ACC112 (cell line): ENCODE data around the gene RER1.

Experiments
- H2AFZ ChIP-seq: fragments of 200-600 bp; sonication (generic); one replicate; pipeline ENCODE4 v1.6.0; 2017; ENCODE audit warnings: antibody characterized with exemption, low read length; ENCODE audit not compliant: unreplicated experiment
- H3K27ac ChIP-seq: fragments of 200-600 bp; sonication (generic); 2 replicates; pipeline ENCODE4 v1.5.1; 2014; ENCODE audit warnings: low read depth, mild to moderate bottlenecking, antibody characterized with exemption, low read length, moderate library complexity
- H3K27me3 ChIP-seq: fragments of 200-600 bp; sonication (generic); 2 replicates; pipeline ENCODE4 v1.6.1; 2014; ENCODE audit warnings: mild to moderate bottlenecking, antibody characterized with exemption, low read length, moderate library complexity, mixed read lengths; ENCODE audit not compliant: insufficient read depth
- H3K36me3 ChIP-seq: fragments of 200-600 bp; sonication (generic); 2 replicates; pipeline ENCODE4 v1.6.1; 2016; ENCODE audit warnings: mild to moderate bottlenecking, antibody characterized with exemption, low read length, moderate library complexity, mixed read lengths; ENCODE audit not compliant: insufficient read depth
- H3K4me1 ChIP-seq: fragments of 200-600 bp; sonication (generic); one replicate; pipeline ENCODE4 v1.6.1; 2016; ENCODE audit warnings: low read length, mixed read lengths; ENCODE audit not compliant: insufficient read depth, unreplicated experiment, control insufficient read depth
- H3K4me3 ChIP-seq: fragments of 200-600 bp; sonication (generic); 2 replicates; pipeline ENCODE4 v1.5.1; 2014; ENCODE audit warnings: mild to moderate bottlenecking, low read depth, low read length
- H3K79me2 ChIP-seq: fragments of 200-600 bp; sonication (generic); one replicate; pipeline ENCODE4 v1.6.0; 2016; ENCODE audit warnings: low read length; ENCODE audit not compliant: control insufficient read depth, unreplicated experiment, insufficient read depth

The RER1 gene

DNA sequence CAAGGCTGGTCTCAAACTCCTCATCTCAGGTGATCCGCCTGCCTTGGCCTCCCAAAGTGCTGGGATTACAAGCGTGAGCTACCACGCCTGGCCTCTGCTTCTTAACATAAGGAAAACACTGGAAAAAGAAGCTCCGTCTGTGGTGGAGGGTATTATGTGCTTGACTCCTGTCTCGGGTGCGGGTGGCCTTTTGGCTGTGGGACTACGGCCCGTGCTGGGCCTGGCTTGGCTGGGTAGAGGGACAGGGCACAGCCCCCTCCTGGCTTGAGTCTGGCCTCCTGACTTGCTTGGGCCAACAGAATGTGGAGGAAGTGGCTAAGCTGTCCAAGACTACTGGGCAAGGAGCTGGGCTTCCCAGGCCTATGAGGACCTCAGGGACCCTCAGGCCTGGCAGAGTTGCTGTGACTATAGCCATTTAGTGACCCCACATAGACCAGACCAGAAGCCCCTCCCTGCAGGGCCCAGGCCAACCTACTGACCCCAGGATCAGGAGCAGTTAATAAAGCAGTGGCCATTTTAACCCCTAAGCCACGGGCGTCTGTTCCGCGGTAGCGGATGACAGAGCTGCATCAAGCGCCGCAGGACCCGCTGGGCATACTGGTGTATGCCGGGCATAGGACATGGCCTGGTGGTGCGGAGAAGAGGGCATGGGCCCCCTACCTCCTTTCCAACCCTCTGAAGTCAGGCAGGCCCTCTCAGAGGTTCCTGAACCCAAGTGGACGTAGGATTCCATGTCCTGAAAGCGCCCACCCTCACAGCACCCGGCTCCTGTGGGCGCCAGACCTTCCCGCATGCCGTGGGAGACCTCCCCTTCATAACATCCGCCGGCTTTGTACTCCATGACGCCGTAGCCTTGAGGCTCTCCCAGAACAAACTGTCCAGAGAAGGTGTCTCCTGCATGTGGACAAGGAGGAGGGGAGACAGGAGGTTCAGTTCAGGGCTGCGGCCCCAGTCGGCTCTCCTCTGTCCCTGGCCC, 4.7 kb upstream of the RER1 start:
- no peak overlapping the region for H3K4me3 ChIP-seq
- H3K4me1 ChIP-seq, result peaks cover 7% of the 10 kb centered on the region
- peaks cover 19% of the 10 kb centered on the region for H3K79me2 ChIP-seq
- no peak overlapping the region for H3K27ac ChIP-seq
- no peak overlapping the region for H2AFZ ChIP-seq
- H3K27me3 ChIP-seq, result no peaks in the 10 kb centered on the region
- no peaks in the 10 kb centered on the region for H3K36me3 ChIP-seq

DNA sequence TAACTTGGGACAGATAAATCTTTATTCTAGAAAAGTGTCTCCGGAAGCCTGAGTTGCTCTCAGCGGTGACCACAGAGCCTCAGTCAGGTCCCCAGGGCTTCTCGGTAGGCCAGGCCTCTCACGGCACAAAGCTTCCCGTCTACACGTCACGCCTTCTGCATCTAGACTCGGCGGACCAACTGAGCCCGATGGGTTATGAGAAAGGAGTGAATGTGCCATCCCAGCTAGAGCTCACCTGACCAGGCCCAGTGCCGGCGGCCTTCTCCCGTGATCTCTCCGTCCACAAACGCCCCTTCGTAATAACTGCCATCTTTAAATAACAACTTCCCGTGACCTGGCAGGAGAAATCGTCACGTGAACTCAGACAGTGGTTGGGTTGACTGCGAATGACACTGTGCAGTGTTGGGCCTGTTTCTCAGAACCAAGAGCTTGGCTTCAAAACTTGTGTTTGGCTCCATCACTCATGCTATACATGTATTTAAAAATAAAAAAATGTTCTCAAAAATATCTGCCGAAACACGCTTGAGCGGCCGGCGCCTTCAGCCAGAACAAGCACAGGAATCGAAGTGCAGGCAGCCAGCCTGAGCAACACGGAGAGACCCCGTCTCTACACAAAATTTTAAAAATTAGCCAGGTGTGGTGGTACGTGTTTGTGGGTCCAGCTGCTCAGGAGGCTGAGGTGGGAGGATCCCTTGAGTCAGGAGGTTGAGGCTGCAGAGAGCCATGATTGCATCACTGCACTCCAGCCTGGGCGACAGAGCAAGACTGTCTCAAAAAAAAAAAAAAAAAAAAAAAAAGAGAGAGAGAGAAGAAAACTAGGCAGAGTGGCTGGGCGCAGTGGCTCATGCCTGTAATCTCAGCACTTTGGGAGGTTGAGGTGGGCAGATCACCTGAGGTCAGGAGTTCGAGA, 3.4 kb upstream of the RER1 start:
- Histone ChIP-seq H3K27ac (no peak overlapping the region), H2AFZ (no peak overlapping the region), H3K4me1 (peaks cover 13% of the 10 kb centered on the region)

DNA sequence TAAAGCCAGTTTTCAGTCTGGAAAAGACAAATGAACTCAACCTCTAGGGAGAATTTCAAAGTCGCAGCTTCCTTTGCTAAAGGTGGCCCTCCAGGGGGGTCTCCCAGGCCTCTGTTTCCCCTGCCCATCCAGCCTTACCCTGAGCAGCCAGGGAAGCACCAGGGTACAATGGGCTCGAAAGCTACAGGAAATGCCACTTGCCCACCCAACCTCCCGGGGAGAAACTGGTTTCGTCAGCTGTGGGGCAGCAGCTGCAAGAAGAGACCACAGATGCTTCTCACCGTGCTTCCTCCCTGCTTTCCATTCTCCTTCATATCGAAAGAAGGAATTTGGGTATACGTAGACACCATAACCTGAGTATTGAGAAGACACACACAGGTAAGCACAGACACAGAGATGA, 2.0 kb upstream of the RER1 start:
- H2AFZ ChIP-seq, result no peak overlapping the region
- peak overlapping the region; percentile 94; the same call in 1 of the 2 replicates for H3K4me3 ChIP-seq
- H3K36me3 ChIP-seq, result no peaks in the 10 kb centered on the region
- H3K27ac ChIP-seq, result no peak overlapping the region
- no peaks in the 10 kb centered on the region for H3K27me3 ChIP-seq
- peaks cover 23% of the 10 kb centered on the region for H3K4me1 ChIP-seq
- H3K79me2 ChIP-seq, result peaks cover 46% of the 10 kb centered on the region

More for the DNA sequence above, 3.4 kb upstream of the RER1 start:
- H3K79me2 ChIP-seq, result peaks cover 32% of the 10 kb centered on the region
- H3K4me3 ChIP-seq, result no peak overlapping the region
- no peaks in the 10 kb centered on the region for H3K27me3 ChIP-seq
- H3K36me3 ChIP-seq, result no peaks in the 10 kb centered on the region

DNA sequence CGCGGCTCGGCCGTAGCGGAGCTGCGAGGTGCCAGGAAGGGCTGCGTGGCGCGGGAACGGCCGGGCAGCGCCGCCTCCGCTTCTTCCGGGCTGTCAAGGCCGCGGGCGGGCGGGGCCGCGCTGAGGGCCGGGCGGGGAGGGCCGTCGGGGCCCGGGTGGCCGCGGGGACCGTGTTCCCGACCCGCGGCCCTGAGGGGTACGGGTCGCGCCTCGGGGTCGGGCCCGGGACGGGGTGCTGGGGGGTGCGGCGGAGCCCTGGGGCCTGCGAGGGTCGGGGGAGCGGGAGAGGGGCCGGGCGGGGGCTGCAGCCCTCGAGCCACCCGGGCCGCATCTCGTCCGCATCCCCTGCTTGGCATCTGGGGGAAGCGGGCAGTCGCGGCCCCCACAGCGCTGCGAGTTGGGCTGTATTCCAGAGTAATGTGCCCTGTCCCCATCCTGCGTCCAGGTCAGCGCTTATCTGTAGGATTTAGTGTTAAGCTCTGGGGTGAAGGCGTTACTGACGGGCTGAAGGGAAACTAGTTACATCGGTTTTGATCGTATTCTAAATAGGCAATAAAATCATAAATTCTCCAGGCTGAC, 379 bp downstream of the RER1 start:
- Histone ChIP-seq H3K79me2 (peaks cover 63% of the 10 kb centered on the region), H3K4me3 (peak overlapping the region; percentile 94), H3K27ac (peak overlapping the region; percentile 52; the same call in 1 of the 2 replicates), H3K4me1 (peaks cover 23% of the 10 kb centered on the region), H2AFZ (no peak overlapping the region), H3K27me3 (no peaks in the 10 kb centered on the region), H3K36me3 (peaks cover 9% of the 10 kb centered on the region; the same call in 1 of the 2 replicates)

DNA sequence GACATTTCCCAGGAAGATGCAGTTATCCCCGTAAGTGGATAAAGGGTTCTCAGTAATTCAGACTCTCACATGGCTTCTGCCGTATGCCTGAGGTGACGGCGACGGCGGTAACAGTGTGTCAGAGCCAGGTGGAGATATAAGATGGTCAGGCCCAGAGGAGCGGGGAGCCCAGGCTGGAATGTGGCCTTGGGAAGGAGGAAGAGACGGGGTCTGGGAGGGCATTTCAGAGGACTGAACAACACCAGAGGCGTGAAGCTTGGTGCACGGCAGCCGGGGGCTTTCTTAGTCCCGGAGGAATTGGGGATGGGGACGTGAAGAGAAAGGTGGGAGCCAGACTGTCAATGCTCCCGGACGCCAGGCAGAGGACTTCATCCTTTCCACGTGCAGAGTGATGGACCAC, 1.0 kb downstream of the RER1 start:
- Histone ChIP-seq H3K36me3 (peaks cover 14% of the 10 kb centered on the region; the same call in 1 of the 2 replicates), H3K79me2 (peaks cover 69% of the 10 kb centered on the region)

DNA sequence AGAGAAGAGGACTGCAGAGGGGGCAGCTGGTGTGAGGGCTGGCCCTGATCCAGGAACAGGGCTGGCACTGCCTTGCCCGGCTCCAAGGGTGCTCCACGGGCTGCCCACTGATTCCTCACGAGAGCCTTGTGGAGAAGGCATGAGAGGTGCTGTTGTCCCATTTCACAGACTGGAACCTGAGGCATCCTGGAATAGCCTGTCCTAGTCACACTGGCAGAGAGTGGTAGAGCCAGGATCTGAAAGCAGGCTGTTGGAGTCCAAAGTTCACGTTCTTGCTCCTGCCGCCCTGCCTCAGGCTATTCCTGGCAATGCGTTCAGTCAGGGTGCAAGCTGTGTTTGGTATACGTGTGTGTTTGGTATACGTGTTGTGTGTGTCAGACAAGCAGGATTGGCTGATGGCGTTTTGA, 1.8 kb downstream of the RER1 start:
- no peaks in the 10 kb centered on the region for H3K27me3 ChIP-seq
- no peak overlapping the region for H2AFZ ChIP-seq
- H3K4me1 ChIP-seq, result peaks cover 23% of the 10 kb centered on the region
- H3K79me2 ChIP-seq, result peaks cover 69% of the 10 kb centered on the region
- H3K36me3 ChIP-seq, result peaks cover 14% of the 10 kb centered on the region; the same call in 1 of the 2 replicates
- H3K27ac ChIP-seq, result no peak overlapping the region
- peak overlapping the region; percentile 94 for H3K4me3 ChIP-seq

More for the DNA sequence above, 1.0 kb downstream of the RER1 start:
- no peaks in the 10 kb centered on the region for H3K27me3 ChIP-seq
- no peak overlapping the region for H3K27ac ChIP-seq
- H2AFZ ChIP-seq, result no peak overlapping the region
- peaks cover 23% of the 10 kb centered on the region for H3K4me1 ChIP-seq
- H3K4me3 ChIP-seq, result peak overlapping the region; percentile 94

DNA sequence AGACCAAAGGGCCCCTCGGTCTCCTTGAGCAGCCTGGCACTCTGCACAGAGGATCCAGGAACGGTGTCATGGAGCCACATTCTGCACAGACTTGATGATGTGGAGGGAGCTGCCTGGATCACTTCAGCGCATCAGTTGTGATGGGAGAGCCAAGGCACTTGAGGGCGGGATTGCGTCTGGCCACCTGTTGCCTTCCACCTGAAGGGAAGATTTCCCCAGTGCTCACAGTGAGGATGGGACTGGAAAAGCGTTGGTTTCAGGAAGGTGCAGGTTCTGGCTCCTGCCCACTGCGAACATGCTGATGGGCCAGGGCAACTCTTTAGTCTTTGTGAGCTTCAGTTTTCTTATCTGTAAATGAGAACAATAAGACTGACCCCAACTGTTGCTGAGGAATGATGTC, 2.6 kb downstream of the RER1 start:
- Histone ChIP-seq H3K27ac (no peak overlapping the region), H3K4me1 (peaks cover 23% of the 10 kb centered on the region), H3K4me3 (no peak overlapping the region), H2AFZ (no peak overlapping the region), H3K27me3 (no peaks in the 10 kb centered on the region), H3K79me2 (peaks cover 69% of the 10 kb centered on the region), H3K36me3 (peaks cover 20% of the 10 kb centered on the region)

DNA sequence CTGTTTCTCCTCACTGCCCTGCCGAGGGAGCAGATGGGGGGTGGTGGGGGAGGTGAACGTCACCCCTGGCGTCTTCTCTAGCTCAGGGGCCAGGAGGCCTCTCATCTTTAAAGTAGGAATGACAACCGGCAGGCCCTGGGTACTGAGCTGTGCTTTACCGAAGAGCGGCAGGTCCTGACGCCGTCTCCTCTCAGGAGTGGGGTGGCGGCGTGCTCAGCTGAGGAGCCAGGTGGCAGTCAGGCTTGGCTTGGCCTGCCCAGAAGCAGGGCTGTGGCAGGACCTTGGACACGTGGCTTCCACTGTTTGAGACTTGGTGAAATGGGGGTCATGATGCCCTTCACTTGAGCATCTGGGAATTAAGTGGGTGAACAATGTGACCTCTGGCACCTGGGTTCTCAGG, 3.1 kb downstream of the RER1 start:
- Histone ChIP-seq H3K27me3 (no peaks in the 10 kb centered on the region), H3K79me2 (peaks cover 68% of the 10 kb centered on the region), H3K36me3 (peaks cover 23% of the 10 kb centered on the region), H3K27ac (no peak overlapping the region), H2AFZ (no peak overlapping the region), H3K4me1 (peaks cover 23% of the 10 kb centered on the region), H3K4me3 (no peak overlapping the region)

DNA sequence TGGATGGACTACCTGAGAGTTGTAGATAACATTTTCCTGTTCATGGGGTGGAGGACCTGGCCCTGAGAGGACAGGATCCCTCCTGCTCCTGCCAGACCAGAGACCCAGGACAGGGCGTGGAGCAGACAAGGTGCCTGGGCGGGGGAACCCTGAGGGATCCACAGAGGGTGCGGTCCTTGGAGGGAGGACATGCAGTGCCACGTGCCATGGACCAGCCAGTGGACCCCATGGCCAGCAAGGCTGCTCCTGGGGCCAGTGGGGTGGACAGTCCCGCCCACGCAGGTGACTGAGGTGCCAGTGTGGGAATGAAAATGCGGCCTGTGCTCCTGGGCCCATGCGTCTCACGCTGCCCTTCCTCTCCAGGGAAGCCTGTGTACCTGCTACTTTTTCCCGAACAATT, 3.6 kb downstream of the RER1 start:
- peaks cover 64% of the 10 kb centered on the region for H3K79me2 ChIP-seq
- H2AFZ ChIP-seq, result no peak overlapping the region
- H3K4me1 ChIP-seq, result peaks cover 18% of the 10 kb centered on the region
- H3K4me3 ChIP-seq, result no peak overlapping the region
- H3K27me3 ChIP-seq, result no peaks in the 10 kb centered on the region
- H3K36me3 ChIP-seq, result peaks cover 28% of the 10 kb centered on the region
- no peak overlapping the region for H3K27ac ChIP-seq

DNA sequence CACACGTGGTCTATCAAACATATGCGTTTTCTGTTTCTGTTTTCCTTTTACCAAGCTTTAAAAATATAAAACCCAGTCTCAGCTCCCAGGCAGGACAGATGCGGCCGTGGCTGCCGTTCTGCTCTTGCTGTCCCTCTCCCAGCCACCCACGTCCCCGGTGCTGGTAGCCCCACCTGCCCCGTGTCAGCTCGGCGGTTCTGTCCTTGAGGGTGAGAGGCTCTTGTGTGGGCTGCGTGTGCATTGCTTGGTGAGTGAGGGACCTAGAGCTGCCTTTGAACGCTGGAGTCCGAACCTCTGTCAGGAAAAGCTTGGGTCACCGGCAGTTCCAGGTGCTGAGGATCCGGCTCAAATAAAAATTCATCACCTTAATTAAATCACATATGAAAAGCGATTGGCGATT, 4.4 kb downstream of the RER1 start:
- Histone ChIP-seq H2AFZ (no peak overlapping the region), H3K4me1 (peaks cover 16% of the 10 kb centered on the region), H3K27ac (no peak overlapping the region), H3K79me2 (peaks cover 56% of the 10 kb centered on the region), H3K4me3 (no peak overlapping the region), H3K27me3 (no peaks in the 10 kb centered on the region), H3K36me3 (peaks cover 35% of the 10 kb centered on the region)
